Panc1 (cell line): ENCODE results near the gene CCDC69. TPM values are rescaled to one million over a fixed set of nuclear protein-coding genes. Genes with fewer than 3 reads are reported as not detected.

Experiments used
- ATAC-seq: fragments of 200-7000 bp; cut with Tn5 transposase; 2 replicates; pipeline ENCODE4 v1.9.1; 2020; ENCODE audit warnings: mild to moderate bottlenecking, moderate library complexity
- BruUV-seq: library from RNA; stranded (reverse); fragments of 400-500 nt; replicated peaks from 2 replicates; lab custom pipeline; 2021; lab: Mats Ljungman, UMichigan
- CTCF ChIA-PET: fragments of 300-600 bp; sonication (Branson Sonifier 250); formaldehyde crosslinking; loops from one replicate; lab custom pipeline; 2022; ENCODE audit warnings: antibody characterized with exemption; lab: Charles Lee
- POLR2A ChIA-PET: fragments of 300-600 bp; sonication (Branson Sonifier 250); formaldehyde crosslinking; loops from one replicate; lab custom pipeline; 2022; ENCODE audit warnings: antibody characterized with exemption; lab: Charles Lee
- DNase-seq: peaks from one replicate; pipeline ENCODE4 v3.0.0-alpha.2; 2010; ENCODE audit warnings: low read depth, low spot score
- H3K27ac ChIP-seq: 2 replicates; pipeline ENCODE4 v1.5.1; 2011; ENCODE audit warnings: mild to moderate bottlenecking, low read length, inconsistent platforms
- H3K27me3 ChIP-seq: fragments of 200-500 bp; sonication (Bioruptor generic); 2 replicates; pipeline ENCODE4 v1.6.0; 2014; ENCODE audit warnings: low read length, inconsistent platforms; ENCODE audit not compliant: control insufficient read depth, insufficient read depth
- H3K36me3 ChIP-seq: fragments of 200-500 bp; sonication (Bioruptor generic); 2 replicates; pipeline ENCODE4 v1.5.1; 2014; ENCODE audit warnings: inconsistent platforms, mild to moderate bottlenecking, low read length, moderate library complexity; ENCODE audit not compliant: control insufficient read depth, insufficient read depth
- H3K4me1 ChIP-seq: 2 replicates; pipeline ENCODE4 v1.5.1; 2011; ENCODE audit warnings: inconsistent platforms, mild to moderate bottlenecking, low read length, moderate library complexity; ENCODE audit not compliant: control insufficient read depth, insufficient read depth
- H3K4me3 ChIP-seq, 2 experiments: 2 replicates each; pipeline ENCODE4 v1.5.1; 2011 to 2012; ENCODE audit warnings: low read depth in 2 of 2, low read length in 2 of 2, mild to moderate bottlenecking in 2 of 2, inconsistent platforms in 1 of 2, moderate library complexity in 1 of 2
- H3K9me3 ChIP-seq: fragments of 200-500 bp; sonication (Bioruptor generic); 2 replicates; pipeline ENCODE4 v1.5.1; 2014; ENCODE audit warnings: low read depth, mild to moderate bottlenecking, inconsistent platforms, low read length, moderate library complexity; ENCODE audit not compliant: control insufficient read depth, insufficient read depth
- POLR2AphosphoS5 ChIP-seq: IDR thresholded peaks from 2 replicates; pipeline ENCODE4 v1.6.1; 2012; ENCODE audit warnings: mild to moderate bottlenecking, low read depth, low read length, moderate library complexity
- SIN3A ChIP-seq: IDR thresholded peaks from 2 replicates; pipeline ENCODE4 v1.6.1; 2012; ENCODE audit warnings: low read depth, mild to moderate bottlenecking, low read length, moderate library complexity, borderline replicate concordance; ENCODE audit not compliant: insufficient read depth
- TCF7L2 ChIP-seq: IDR thresholded peaks from 2 replicates; pipeline ENCODE4 v1.6.1; 2011; ENCODE audit warnings: mild to moderate bottlenecking, low read depth, low read length, inconsistent platforms
- in situ Hi-C: cut with HindIII; loops from 2 replicates; pipeline ENCODE4 v1.10.0; 2016; ENCODE audit warnings: low sequenced_read_pairs, low pct_unique_long_range_greater_than_20kb
- intact Hi-C: fragments of 100-400 bp; cut with micrococcal nuclease; formaldehyde crosslinking; loops from one replicate; pipeline ENCODE4 v1.10.0; 2022; ENCODE audit not compliant: unreplicated experiment
- total RNA-seq: library from RNA; stranded (reverse); gene quantifications from one replicate; pipeline ENCODE4 v1.2.1, GENCODE V29; 2021; ENCODE audit not compliant: unreplicated experiment
- TF ChIP-seq, protein P1 (sequence below): fragments of 450-650 bp; IDR thresholded peaks from 2 replicates; pipeline ENCODE4 v1.5.1; 2017; ENCODE audit warnings: mild to moderate bottlenecking
- TF ChIP-seq, protein P2 (sequence below), 2 experiments: IDR thresholded peaks; 2 replicates each; pipeline ENCODE4 v1.6.1; 2011 to 2012; ENCODE audit warnings: low read depth in 2 of 2, control low read depth in 1 of 2, low read length in 1 of 2, mild to moderate bottlenecking in 1 of 2, moderate library complexity in 1 of 2; ENCODE audit not compliant: insufficient read depth in 1 of 2

Gene CCDC69
- total RNA-seq, 1 experiment from 2014 or later, result 2.1 TPM

DNA sequence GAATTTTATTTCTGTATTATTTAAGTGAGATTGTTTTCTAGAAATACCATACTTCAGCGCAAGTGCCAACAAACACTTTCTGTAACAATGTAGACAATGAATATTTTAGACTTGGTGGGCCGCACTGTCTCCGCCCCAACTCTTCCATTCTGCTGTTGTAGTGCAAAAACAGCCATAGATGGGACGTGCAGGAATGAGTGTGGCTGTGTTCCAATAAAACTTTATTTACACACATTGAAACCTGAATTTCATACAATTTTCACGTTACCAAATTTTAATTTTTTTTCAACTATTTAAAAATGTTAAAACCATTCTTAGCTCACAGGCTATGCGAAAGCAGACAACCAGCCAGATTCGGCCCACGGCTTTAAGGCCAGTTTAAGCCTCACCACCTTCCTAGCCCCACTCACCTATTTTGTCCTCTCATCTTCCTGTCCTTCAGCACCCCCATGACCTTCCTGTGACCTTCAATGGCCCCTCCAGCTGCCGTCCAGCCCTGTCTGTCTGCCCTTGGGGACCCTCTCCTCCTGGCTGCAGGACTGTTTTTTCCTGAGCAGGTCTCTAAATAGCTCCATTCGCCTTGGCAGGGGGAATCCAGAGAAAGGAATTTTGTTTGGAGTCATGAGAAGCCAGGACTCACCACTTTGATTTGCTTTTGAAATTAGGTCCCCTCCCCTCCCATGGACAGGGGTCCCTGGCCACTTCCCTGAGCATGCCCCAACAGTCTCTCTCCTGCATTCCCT is 55.1 kb downstream of the CCDC69 start:
- ChIA-PET POLR2A (interaction anchor here (0.6 kb wide), 1 partner anchor 20 kb away, joined by 5 read pairs; no protein-coding TSS in a partner anchor), CTCF (interaction anchor here (0.5 kb wide), 1 partner anchor 572 kb away, joined by 3 read pairs; no protein-coding TSS in a partner anchor)
- Histone ChIP-seq H3K4me3 (no peak overlapping the region), H3K27ac (no peak overlapping the region), H3K4me1 (no peaks in the 10 kb centered on the region), H3K36me3 (no peaks in the 10 kb centered on the region), H3K27me3 (no peaks in the 10 kb centered on the region), H3K9me3 (no peaks in the 10 kb centered on the region)
- DNase-seq (no peak), ATAC-seq (no peak)
- in situ Hi-C loops, result no loop called here
- BruUV-seq, result no TSS peak
- intact Hi-C loops, result loop anchor here (5.0 to 10.0 kb wide), 2 partner anchors 116 to 364 kb away; no protein-coding TSS in a partner anchor
- TF ChIP-seq POLR2AphosphoS5, result no peak
- no peak for TF ChIP-seq SIN3A
- TF ChIP-seq TCF7L2, result no peak
- TF ChIP-seq, protein P1, sequence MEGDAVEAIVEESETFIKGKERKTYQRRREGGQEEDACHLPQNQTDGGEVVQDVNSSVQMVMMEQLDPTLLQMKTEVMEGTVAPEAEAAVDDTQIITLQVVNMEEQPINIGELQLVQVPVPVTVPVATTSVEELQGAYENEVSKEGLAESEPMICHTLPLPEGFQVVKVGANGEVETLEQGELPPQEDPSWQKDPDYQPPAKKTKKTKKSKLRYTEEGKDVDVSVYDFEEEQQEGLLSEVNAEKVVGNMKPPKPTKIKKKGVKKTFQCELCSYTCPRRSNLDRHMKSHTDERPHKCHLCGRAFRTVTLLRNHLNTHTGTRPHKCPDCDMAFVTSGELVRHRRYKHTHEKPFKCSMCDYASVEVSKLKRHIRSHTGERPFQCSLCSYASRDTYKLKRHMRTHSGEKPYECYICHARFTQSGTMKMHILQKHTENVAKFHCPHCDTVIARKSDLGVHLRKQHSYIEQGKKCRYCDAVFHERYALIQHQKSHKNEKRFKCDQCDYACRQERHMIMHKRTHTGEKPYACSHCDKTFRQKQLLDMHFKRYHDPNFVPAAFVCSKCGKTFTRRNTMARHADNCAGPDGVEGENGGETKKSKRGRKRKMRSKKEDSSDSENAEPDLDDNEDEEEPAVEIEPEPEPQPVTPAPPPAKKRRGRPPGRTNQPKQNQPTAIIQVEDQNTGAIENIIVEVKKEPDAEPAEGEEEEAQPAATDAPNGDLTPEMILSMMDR, result no peak
- TF ChIP-seq, protein P2, sequence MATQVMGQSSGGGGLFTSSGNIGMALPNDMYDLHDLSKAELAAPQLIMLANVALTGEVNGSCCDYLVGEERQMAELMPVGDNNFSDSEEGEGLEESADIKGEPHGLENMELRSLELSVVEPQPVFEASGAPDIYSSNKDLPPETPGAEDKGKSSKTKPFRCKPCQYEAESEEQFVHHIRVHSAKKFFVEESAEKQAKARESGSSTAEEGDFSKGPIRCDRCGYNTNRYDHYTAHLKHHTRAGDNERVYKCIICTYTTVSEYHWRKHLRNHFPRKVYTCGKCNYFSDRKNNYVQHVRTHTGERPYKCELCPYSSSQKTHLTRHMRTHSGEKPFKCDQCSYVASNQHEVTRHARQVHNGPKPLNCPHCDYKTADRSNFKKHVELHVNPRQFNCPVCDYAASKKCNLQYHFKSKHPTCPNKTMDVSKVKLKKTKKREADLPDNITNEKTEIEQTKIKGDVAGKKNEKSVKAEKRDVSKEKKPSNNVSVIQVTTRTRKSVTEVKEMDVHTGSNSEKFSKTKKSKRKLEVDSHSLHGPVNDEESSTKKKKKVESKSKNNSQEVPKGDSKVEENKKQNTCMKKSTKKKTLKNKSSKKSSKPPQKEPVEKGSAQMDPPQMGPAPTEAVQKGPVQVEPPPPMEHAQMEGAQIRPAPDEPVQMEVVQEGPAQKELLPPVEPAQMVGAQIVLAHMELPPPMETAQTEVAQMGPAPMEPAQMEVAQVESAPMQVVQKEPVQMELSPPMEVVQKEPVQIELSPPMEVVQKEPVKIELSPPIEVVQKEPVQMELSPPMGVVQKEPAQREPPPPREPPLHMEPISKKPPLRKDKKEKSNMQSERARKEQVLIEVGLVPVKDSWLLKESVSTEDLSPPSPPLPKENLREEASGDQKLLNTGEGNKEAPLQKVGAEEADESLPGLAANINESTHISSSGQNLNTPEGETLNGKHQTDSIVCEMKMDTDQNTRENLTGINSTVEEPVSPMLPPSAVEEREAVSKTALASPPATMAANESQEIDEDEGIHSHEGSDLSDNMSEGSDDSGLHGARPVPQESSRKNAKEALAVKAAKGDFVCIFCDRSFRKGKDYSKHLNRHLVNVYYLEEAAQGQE (IDR thresholded peaks at IDR 0.05; ENCODE audit: insufficient read depth in 1 of 2, low read depth in 2 of 2, low read length in 1 of 2), result no peak

DNA sequence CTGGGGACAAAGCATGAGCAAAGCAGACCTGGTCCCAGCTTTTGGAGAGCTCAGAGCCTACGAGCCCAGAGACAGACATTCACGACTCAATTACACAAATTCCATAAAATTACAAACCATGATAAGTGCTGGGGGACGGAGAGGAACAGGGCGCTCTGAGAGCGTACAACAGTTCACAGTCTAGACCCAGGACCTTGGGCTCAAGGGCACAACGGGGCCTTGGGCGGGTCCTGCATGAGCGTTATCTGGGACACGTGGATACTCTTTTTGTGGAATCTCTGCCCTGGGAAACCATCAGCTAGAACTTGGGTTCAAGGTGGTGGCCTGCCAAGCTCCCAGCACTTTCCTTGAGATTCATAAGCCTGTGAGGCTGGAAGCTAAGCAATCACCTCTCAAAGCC is 56.9 kb downstream of the CCDC69 start:
- in situ Hi-C loops, result no loop called here
- TF ChIP-seq TCF7L2 (no peak), POLR2AphosphoS5 (no peak)
- TF ChIP-seq, protein P2 (IDR thresholded peaks at IDR 0.05; ENCODE audit: insufficient read depth in 1 of 2, low read depth in 2 of 2, low read length in 1 of 2), result no peak
- TF ChIP-seq, protein P1, result no peak
- intact Hi-C loops, result loop anchor here (5.0 to 10.0 kb wide), 2 partner anchors 115 to 362 kb away; no protein-coding TSS in a partner anchor
- Histone ChIP-seq H3K9me3 (no peaks in the 10 kb centered on the region), H3K27ac (no peak overlapping the region), H3K36me3 (no peaks in the 10 kb centered on the region), H3K27me3 (no peaks in the 10 kb centered on the region), H3K4me1 (no peaks in the 10 kb centered on the region), H3K4me3 (no peak overlapping the region)
- no TSS peak for BruUV-seq
- ATAC-seq (no peak), DNase-seq (no peak)
- ChIA-PET POLR2A (no interaction called here), CTCF (interaction anchor here (0.7 to 1.0 kb wide), 3 partner anchors 12 to 49 kb away, joined by 3 to 11 read pairs (median 4); no protein-coding TSS in a partner anchor)
